TTC549 (cell line): ENCODE data around the gene COP1.
"Not testable (repeated sequence)": the region's sequence is repeated elsewhere in the genome, so short reads cannot be mapped to it uniquely, and the experiment has no call there.

Experiments
- FAIRE-seq: peaks from 2 replicates; lab custom pipeline; 2012; peaks lifted over from hg19 to GRCh38; lab: Jason Lieb, UNC

The COP1 gene

GRCh38 chr1:176032040-176032645 lies 174.9 kb downstream of the COP1 start:
- no peak for FAIRE-seq

GRCh38 chr1:176029609-176030008 lies 177.5 kb downstream of the COP1 start:
- FAIRE-seq = peak; percentile 62

- FAIRE-seq = peak; percentile 81
Measured at GRCh38 chr1:176029155-176029554, 177.9 kb downstream of the COP1 start.

GRCh38 chr1:176027934-176028333 lies 179.2 kb downstream of the COP1 start:
- FAIRE-seq = not testable (repeated sequence)

- no peak for FAIRE-seq
Measured at GRCh38 chr1:176022574-176022973, 184.5 kb downstream of the COP1 start.

GRCh38 chr1:176017722-176018121 lies 189.4 kb downstream of the COP1 start:
- FAIRE-seq = no peak

- FAIRE-seq = peak; percentile 37
Measured at GRCh38 chr1:176009951-176010350, 197.1 kb downstream of the COP1 start.

- FAIRE-seq = not testable (repeated sequence)
Measured at GRCh38 chr1:176007756-176008389, 199.2 kb downstream of the COP1 start.

- not testable (repeated sequence) for FAIRE-seq
Measured at GRCh38 chr1:175994660-175995059, 212.4 kb downstream of the COP1 start.

- not testable (repeated sequence) for FAIRE-seq
Measured at GRCh38 chr1:175992825-175993224, 214.3 kb downstream of the COP1 start.

- not testable (repeated sequence) for FAIRE-seq
Measured at GRCh38 chr1:175992202-175992601, 214.9 kb downstream of the COP1 start.

- no peak for FAIRE-seq
Measured at GRCh38 chr1:175984813-175985212, 222.3 kb downstream of the COP1 start.

GRCh38 chr1:175984057-175984812 lies 222.9 kb downstream of the COP1 start:
- no peak for FAIRE-seq

GRCh38 chr1:175983363-175983762 lies 223.7 kb downstream of the COP1 start:
- FAIRE-seq = not testable (repeated sequence)

GRCh38 chr1:175981128-175981527 lies 226.0 kb downstream of the COP1 start:
- no peak for FAIRE-seq

- no peak for FAIRE-seq
Measured at GRCh38 chr1:175978926-175979325, 228.2 kb downstream of the COP1 start.

- FAIRE-seq = no peak
Measured at GRCh38 chr1:175978476-175978875, 228.6 kb downstream of the COP1 start.

- FAIRE-seq = peak; percentile 75
Measured at GRCh38 chr1:175976865-175977642, 230.0 kb downstream of the COP1 start.

GRCh38 chr1:175969231-175969630 lies 237.9 kb downstream of the COP1 start:
- no peak for FAIRE-seq

GRCh38 chr1:175968486-175969172 lies 238.5 kb downstream of the COP1 start:
- FAIRE-seq = no peak

- FAIRE-seq = peak; percentile 70
Measured at GRCh38 chr1:175963740-175964139, 243.3 kb downstream of the COP1 start.

GRCh38 chr1:175960169-175960568 lies 246.9 kb downstream of the COP1 start:
- no peak for FAIRE-seq
